ENCODE measurements around the gene CCDC74B.
"Not testable (repeated sequence)": the region's sequence is repeated elsewhere in the genome, so short reads cannot be mapped to it uniquely, and the experiment has no call there.

GRCh38 chr2:130148515-130148914 lies 3.6 kb upstream of the CCDC74B start:
- TF ChIP-seq ZNF549 (tag by site-specific recombination; IDR thresholded peaks at IDR 0.05); ZNF24 (tag by site-specific recombination; IDR thresholded peaks at IDR 0.05); SCRT2 (tag by site-specific recombination; IDR thresholded peaks at IDR 0.05); ZNF776 (tag by site-specific recombination; IDR thresholded peaks at IDR 0.05; ENCODE audit: borderline replicate concordance); PATZ1 (tag by site-specific recombination; IDR thresholded peaks at IDR 0.05); ZNF16 (tag by site-specific recombination; IDR thresholded peaks at IDR 0.05; ENCODE audit: low read depth); CTCF (tag by site-specific recombination; IDR thresholded peaks at IDR 0.05); ZNF843 (tag by site-specific recombination; IDR thresholded peaks at IDR 0.05); EGR2 (tag by site-specific recombination; IDR thresholded peaks at IDR 0.05; ENCODE audit: low read depth); ZNF544 (tag by site-specific recombination; IDR thresholded peaks at IDR 0.05); ZNF114 (tag by site-specific recombination; IDR thresholded peaks at IDR 0.05); SETDB1 (IDR thresholded peaks at IDR 0.05; ENCODE audit: insufficient read length, low read length); INSM2 (tag by site-specific recombination; IDR thresholded peaks at IDR 0.05): not testable (repeated sequence)
- TF ChIP-seq, protein P1, sequence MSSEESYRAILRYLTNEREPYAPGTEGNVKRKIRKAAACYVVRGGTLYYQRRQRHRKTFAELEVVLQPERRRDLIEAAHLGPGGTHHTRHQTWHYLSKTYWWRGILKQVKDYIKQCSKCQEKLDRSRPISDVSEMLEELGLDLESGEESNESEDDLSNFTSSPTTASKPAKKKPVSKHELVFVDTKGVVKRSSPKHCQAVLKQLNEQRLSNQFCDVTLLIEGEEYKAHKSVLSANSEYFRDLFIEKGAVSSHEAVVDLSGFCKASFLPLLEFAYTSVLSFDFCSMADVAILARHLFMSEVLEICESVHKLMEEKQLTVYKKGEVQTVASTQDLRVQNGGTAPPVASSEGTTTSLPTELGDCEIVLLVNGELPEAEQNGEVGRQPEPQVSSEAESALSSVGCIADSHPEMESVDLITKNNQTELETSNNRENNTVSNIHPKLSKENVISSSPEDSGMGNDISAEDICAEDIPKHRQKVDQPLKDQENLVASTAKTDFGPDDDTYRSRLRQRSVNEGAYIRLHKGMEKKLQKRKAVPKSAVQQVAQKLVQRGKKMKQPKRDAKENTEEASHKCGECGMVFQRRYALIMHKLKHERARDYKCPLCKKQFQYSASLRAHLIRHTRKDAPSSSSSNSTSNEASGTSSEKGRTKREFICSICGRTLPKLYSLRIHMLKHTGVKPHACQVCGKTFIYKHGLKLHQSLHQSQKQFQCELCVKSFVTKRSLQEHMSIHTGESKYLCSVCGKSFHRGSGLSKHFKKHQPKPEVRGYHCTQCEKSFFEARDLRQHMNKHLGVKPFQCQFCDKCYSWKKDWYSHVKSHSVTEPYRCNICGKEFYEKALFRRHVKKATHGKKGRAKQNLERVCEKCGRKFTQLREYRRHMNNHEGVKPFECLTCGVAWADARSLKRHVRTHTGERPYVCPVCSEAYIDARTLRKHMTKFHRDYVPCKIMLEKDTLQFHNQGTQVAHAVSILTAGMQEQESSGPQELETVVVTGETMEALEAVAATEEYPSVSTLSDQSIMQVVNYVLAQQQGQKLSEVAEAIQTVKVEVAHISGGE (tag by site-specific recombination; conservative IDR thresholded peaks at IDR 0.05; ENCODE audit: low read depth) = not testable (repeated sequence)

Measured in HEK293 (cell line).